GM21515 (cell line): ENCODE data around the gene ZNF385D.

Experiments
- ATAC-seq: cut with Tn5 transposase; IDR thresholded peaks from one replicate; pipeline ENCODE4 v1.9.1; 2021; ENCODE audit not compliant: unreplicated experiment

The ZNF385D gene

DNA sequence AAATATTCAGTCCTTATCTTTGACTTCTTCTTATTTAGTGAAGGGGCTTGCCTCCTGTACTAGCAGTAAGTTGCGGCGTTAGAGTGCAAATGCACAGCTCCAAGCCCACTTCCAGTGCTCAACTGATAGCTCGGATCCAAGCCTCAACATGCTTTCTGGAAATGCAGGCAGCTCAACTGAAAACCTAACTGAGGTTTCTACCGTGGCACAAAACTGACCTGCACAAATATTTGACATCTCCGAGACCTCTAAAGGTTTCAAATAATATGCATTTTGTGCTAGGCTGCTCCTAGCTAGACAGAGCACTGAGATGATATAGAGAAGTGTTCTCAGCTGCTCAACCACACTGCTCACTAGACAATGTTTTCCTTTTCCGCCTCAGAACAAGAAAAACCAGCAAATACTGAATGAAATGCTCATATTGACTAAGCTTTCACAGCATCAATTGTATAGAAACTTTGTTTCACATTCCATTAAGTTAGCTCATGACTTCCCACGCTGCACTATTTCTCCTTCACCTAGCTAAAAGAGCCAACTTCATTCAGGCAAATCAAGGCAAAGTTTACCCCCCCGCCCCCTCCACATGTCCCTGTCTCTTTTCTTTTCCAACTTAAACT lies 822 bp downstream of the ZNF385D start:
- ATAC-seq: no peak

DNA sequence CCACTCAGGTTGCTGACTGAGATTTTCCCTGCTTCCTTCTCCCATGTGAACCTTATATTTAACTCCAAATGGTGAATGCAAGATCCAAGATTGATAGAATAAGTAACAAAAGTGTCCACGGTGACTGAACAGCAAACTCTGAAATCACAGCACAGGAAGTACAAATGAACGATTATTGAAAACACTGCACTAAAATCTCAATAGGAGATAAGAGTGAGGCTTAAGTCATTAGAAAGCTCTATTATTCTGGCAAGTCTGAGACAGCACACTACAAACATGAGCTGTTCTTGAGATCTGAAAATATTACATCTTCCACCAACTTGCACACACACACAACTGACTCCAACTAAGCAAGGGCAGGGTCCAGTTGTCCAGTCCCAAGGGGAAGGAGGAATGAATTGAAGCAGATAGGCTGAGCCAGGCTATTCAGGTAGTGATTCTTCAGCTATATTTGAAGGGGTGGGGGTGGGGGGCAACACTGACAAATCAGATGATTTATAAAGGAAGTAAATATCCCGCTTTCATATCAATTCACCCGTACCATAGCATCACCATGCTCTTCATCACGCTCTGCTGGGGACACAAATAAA lies 2.9 kb downstream of the ZNF385D start:
- ATAC-seq: no peak

DNA sequence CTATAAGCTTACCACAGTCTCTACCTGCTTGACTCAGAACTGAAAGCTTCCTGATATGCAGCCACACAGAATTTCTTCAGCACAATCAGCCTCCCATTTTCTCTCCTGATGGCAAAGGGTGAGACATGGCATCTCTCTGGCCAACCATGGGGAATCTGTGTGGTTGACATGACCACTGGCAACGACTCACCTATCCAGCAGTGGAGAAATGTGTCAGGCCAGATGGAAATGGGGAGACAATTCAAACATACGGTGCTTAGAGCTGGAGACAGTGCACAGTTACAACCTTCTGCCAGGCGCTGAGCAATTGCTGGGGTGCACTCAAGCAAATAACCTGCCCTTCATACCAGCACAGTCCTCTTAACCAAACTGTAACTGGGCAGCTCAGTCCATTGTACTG lies 3.6 kb downstream of the ZNF385D start:
- no peak for ATAC-seq

DNA sequence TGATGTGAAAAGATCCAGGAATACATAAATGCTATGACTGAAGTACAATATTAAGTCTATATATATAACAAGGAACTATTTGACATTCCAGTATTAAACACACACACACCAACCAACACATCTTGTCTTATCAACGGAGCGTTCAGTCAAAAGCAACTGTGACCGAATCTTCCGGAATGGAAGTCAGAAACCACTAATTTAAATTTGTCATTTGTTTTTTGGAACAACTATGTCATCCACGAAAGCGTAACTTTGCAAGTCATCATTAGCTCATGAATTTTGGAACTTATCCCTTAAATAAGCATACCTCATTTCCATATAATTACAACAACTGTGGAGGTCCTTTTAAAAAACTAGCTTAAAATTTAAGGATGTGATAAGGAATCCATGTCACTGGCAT lies 5.0 kb downstream of the ZNF385D start:
- ATAC-seq: no peak

DNA sequence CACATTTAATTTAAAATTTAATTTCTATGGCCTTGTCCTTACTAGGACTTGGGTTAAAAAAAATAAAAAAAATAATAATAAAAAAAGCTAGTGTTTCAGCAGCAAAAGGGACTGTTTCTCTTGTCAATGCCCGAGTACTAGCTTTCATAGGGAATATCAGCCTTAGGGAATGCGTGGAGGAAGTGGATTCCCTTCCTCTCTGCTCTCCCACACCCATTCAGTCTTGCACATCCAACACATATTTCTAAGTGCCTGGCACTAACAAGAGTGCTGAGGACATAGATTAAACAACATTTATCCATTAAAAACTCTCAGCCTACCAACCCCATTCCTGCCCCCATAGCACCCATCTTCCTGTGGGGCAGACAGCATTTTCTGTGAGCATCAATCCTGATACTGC lies 6.2 kb downstream of the ZNF385D start:
- no peak for ATAC-seq

DNA sequence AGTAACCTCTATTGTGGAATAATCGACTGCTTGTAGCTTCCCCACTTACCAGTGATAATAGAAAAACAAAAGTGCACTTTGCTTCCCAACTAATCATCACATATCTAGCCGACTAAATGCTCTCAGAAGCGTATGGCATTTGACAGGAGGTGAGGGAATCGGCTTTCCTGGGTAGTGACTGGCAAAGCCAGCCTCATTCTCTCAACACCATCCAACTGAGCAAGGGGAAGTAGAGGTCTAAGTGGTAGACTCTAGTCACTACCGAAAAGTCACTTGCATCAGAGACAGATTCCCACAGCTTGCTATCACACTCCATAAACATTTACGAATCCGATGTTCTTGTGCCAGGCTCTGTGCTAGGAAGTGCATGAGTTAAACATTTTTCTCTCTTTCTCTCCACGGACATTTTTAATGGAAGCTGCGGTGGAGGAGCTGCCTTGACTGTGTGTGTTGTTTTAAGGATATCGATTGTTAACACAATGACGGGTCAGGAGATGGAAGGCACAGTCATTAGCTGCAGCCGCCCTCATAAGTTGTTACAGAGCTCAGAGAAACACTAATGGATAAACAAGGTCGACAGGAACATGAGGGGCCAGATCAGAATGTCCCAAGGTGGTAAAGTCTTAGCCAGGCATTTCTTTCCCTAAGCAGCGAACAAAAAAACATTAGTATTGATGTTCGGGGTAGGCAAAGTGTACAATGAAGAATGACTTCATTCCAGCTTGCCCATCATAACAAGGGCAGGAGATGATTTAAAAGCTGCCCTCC lies 11.9 kb downstream of the ZNF385D start:
- no peak for ATAC-seq

DNA sequence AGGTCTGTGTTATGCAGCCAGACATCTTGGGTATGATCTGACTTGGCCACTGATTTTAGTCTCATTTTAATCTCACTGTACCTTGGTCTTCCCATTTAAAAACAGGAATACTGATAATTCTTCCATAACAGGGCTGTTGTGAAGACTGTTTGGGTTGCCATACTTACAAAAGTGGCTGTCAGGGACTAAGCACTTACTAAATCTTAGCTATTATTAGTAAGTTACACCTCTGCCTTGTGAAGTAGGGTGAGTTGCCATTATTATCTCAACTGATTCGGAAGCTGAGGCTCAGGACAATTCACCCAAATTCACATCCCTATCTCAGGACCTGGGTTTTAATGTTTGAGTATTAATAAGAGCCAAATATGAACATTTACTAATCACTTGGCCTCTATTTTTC lies 12.7 kb downstream of the ZNF385D start:
- ATAC-seq: no peak

DNA sequence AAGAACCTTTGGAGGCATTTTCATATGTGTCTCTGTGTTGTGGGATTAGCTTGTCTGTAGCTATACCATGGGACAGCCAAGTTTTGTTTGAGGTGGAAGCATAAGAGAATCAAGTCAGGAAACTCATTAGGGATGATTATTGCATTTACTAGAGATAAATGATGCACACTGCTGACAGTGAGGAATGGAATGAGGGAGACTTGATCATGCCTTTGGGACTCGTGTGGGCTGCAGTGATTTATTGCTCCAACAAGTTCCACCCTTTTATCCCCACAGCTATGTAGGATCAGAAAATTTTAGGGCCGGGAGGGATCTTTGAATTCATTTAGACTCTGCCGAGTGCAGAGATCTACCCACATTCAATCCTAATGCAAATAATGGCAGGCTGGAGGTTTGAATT lies 16.3 kb downstream of the ZNF385D start:
- ATAC-seq: no peak

DNA sequence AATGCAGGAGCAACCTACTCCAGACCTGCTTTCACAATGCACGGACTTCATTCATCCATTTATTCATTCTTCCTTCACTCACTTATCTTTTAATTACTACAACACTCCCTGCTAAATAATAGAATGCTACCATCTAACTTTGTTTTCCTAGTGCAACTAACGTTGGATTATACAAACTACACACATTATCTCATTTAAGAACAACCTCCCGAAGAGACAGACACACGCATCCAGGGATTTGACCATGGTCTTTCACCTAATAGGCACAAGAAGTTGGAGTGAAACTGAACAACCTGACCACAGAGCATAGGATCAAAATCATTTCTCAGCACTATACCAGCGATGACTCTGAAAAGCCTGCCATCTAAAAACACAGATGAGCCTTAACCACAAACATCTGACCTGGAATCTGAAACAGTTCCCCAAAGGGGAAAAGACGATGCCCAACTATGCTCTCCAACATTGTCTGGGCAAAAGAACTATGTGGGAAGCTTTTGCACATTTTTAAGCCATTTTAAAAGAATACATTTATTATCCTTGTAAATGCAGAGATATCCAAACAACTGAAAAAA lies 21.0 kb downstream of the ZNF385D start:
- ATAC-seq: no peak

DNA sequence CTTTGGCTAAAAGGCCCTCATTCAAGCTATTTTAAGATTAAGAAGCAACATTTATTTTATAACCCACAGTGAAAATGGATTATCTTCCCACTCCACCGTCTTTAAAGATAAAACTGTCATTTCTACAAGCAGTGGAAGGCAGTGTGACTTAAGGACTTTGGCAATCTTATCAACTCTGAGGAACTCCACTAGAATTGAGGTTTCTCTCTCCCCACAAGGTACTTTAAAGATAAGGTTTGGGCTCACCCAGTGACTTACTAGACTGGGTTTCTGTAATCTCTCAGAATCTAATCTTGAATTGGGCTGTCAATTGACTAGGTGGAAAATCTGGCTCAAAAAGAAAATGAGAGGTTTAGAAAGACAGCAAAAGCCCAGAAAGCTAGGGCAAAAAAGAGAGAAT lies 21.7 kb downstream of the ZNF385D start:
- no peak for ATAC-seq

DNA sequence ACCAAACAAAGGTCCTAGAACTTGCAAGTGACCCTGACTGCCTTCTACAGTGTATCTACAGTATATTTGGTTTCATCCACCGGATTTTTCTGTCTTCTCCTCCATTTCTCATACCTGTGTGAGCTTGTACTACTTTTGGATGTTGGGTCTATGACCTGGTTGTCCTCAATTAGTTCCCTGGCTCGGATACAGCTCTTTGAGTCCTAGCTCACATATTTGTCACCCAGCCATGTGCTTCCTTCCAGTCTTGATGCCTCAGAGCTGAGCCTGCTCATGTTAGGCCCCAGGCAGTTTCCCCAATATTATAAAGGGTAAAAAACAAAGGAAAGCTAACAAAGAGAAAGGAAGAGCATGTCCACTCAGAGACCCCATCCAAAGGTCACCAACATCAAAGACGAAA lies 28.2 kb downstream of the ZNF385D start:
- no peak for ATAC-seq

DNA sequence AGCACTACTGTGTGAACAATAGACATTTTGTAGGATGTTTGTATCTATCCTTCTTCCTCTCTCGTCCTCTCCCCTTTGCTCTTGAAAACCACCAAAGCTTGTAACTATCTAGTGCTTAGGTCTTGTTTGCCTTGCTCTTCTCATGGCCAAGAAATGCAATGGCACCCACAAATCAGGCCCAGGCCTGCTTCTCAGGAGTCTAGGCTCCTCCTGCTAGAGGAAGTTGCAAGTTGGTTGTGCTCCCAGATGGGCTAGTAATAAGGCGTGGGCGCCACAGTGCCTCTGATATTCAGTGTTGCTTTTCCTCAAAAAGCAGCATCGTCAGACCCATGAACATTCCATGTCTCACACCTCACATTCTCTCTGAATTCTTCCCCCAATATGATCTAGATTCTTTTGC lies 28.7 kb downstream of the ZNF385D start:
- no peak for ATAC-seq

DNA sequence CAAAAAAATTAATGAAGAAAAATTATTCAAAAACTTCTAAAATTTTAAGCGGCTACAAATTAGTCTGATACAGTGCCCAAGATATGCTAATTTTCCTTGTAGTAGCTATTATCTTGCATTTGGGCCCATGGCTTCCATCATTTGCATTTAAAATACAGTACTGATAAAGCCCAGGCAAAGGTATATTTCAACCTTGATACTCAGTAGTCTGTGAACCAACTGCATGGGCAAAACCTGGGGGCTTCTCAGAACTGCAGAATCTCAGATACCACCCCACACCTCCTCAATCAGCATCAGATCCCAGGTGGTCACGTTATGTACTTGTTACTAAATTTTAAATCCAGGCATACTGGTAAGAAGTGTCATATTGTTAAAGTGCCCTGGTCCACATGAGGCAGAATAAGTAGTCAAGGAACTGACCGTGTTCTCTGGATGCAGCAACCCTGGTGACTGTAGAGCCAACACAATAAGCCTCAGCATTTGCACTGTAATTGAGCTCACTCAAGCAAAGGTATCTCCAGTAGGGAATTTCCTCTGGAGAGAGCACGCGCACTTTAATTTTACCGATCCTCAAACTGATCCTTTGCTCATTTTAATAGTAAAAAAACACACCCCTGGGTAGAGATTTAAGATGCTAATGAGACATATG lies 31.9 kb downstream of the ZNF385D start:
- ATAC-seq: no peak

DNA sequence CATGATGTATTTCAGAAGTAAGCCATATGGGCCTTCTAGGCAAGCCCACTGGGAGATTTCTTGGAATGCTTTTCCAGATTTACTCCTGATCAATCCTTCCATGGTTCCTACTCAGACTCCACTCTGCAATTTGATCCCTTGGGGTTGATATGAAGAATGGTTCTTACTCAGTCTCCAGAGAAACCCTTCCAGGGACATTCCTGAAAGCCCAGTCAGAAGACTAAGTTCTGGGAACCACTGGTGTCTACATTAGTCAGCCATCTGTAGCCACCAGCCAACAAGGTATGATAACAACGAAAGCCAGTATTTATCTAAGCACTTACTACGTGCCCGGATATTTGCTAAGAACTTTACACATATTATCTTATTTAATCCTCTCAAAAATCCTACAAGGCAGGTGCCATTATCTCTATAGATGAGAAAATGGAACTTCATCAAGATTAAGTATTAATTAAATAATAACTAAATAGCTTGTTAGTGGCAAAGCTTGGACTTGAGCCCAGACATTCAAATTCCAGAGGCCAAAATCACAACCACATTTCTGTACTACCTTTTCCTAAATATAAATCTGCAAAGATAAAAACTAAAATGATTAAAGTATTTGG lies 32.7 kb downstream of the ZNF385D start:
- no peak for ATAC-seq

DNA sequence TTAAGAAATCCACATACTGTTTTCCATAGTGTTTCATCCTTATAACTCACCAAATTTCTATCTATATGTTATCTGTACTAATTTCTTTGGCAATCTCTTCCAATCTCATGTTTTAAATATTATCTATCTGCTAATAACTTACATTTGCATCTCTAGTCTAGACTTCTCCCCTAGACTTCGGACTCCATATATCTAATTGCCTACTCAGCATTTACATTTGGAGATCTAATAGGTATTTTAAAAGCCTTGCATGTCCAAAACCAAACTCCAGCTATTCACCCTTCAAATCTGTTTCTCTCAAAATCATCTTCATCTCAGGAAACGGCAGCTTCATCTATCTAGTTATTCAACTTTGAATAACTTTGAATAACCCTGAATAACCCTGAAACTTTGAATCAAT lies 35.3 kb downstream of the ZNF385D start:
- no peak for ATAC-seq

DNA sequence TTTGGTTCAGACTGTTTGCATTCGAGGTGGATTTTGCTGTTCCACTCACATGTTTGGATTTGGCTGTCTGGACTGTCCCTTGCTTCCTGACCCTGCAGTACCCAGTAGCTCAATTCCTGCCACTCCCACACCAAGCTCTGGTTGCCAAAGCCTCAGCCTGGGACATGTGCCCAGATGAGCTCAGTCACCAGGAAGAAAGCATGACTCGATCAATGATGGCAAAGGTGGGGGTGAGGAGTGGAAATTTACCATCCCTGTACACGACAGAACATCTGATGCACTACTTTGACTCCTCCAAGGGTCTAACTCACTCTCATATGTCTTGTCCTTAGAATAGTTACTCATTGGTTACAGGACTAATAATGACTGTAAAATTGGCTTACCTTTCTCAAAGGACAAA lies 45.2 kb downstream of the ZNF385D start:
- no peak for ATAC-seq

DNA sequence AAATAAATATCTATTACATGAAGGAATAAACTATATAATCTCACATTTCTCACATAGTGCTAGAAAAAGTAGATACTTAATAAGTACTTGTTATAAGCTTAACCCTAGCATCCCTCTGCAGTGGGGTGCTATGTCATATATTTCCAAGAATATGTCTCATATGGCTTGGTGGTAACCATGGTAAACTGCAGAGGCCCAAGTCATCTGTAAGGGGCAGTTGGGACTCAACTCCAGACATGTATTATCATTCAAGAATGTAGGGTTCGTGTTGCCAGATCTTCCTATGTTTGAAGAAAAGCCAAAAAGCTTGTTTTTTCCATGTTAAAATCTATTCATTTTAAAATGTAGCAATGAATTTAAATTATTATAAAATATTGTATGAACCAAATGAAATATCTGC lies 46.2 kb downstream of the ZNF385D start:
- no peak for ATAC-seq

DNA sequence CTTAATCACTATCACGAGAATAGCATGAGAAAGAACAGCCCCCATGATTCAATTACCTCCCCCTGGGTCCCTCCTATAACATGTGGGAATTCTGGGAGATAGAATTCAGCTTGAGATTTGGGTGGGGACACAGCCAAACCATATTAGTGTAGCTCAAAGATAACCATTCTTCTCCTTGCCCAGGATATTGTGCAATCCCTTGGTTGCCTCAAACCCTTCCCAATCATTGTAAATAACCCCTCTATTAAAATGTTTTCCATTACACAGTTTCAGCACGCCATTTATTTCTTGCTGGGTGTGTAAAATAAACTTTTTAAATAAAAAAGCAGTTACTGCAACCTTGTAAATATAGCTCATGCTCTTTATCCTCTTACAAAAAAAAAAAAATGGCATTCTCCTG lies 47.7 kb downstream of the ZNF385D start:
- ATAC-seq: no peak

DNA sequence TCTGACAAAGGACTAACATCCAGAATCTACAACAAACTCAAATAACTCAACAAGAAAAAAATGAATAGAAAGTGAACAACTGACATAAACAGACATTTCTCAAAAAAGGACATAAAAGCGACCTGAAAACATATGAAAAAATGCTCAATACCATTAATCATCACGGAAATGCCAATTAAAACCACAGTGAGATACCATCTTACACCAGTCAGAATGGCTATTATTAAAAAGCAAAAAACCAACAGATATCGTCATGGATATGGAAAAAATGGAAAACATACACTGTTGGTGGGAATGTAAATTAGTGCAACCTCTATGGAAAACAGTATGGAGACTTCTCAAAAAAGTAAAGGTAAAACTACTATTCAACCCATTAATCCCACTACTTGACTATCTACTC lies 53.3 kb downstream of the ZNF385D start:
- ATAC-seq: no peak

DNA sequence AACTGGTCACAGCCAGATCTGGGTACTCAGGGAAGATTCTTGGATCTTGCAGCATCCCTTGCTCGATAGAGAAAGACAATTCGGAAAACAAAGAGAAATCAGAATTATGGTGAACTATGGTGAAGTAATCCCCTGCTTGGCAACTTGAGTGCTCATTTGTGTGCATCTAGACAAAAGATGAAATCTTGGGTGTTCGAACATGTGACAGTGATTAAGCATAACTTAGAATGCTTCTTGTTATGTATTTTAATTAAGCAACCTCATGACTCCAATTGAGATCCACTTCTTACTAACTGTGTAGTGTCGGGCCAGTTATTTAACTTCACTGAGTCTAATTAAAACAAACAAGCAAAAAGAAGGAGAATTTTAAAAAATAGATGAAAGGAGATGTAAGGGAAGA lies 56.5 kb downstream of the ZNF385D start:
- ATAC-seq: no peak

DNA sequence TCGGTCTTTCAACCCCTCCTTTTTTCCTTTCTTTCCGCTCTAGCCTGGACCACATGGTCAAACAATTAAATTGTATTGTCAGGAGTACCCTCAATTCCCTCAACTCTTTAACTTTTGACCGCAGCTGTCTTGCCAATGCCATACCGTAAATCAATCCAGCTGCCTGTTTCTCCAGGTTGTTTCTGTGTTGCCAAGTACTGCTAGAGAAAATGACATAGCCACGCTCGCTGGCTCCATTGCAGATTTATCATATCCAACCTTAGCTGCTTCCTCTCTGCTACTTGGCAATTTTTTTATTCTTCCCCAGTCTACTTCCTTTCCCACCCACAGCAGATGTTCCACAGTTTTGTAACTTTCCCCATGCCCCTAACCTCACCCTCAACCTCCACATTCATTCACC lies 60.0 kb downstream of the ZNF385D start:
- no peak for ATAC-seq
